NT2/D1 (cell line): ENCODE data around the gene MBD3L4.

ENCODE experiments used
- SUZ12 ChIP-seq: IDR thresholded peaks from 2 replicates; pipeline ENCODE4 v1.6.1; 2011; ENCODE audit not compliant: insufficient read length, insufficient read depth; ENCODE audit errors: extremely low read depth
- YY1 ChIP-seq: IDR thresholded peaks from 2 replicates; pipeline ENCODE4 v1.6.1; 2011; ENCODE audit not compliant: insufficient read length, insufficient read depth
- ZNF274 ChIP-seq: IDR thresholded peaks from 2 replicates; pipeline ENCODE4 v1.6.1; 2011; ENCODE audit warnings: mild to moderate bottlenecking, low read depth, low read length

DNA sequence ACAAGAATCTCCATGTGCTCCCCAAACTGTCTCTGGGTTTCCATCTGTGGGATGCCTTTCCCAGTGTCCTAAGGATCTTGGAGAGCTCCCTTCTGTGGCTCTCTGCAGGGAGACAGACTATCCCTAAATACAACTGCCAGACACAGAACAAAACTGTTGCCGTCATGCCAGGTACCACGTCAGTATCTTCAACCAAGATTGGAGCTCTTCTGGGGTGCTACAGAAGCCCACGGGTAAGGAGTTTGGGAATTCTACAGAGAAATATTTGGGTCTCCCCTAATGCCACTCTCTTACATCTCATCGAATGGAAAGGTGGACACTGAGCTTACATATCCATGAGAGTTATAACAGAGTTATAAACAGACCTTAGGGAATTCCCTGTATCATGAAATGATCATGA lies 23.4 kb upstream of the MBD3L4 start:
- TF ChIP-seq ZNF274 (no peak), YY1 (no peak), SUZ12 (no peak)
